ENCODE data around the gene FAIM. TPM values are rescaled to one million over a fixed set of nuclear protein-coding genes. Genes with fewer than 3 reads are reported as not detected.

FAIM gene
- total and polyA plus RNA-seq, 12 donors, result 1.5 to 15.7 (median 2.8) TPM

DNA sequence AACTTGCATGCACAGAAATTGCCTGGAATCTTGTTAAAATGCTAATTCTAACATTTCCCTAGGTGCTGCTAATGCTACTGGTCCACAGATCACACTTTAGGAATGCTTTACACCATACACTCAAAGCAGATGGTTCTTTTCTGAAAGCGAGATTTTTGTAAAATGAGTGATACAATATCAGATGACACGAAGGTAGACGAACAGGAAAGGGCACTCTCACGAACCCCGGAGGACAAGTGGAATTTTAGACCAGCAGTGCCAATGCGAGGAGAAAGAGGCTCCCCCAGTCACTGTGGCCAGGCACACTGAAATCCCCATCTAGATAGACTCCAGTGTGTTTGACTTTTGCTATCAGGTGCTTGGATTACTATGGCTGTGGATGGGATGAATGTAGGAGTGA, 21.0 kb downstream of the FAIM start:
- WGBS, 2 donors, result 73 to 81% methylated on average over 6 of the region's 6 CpGs
- TF ChIP-seq, protein P1, sequence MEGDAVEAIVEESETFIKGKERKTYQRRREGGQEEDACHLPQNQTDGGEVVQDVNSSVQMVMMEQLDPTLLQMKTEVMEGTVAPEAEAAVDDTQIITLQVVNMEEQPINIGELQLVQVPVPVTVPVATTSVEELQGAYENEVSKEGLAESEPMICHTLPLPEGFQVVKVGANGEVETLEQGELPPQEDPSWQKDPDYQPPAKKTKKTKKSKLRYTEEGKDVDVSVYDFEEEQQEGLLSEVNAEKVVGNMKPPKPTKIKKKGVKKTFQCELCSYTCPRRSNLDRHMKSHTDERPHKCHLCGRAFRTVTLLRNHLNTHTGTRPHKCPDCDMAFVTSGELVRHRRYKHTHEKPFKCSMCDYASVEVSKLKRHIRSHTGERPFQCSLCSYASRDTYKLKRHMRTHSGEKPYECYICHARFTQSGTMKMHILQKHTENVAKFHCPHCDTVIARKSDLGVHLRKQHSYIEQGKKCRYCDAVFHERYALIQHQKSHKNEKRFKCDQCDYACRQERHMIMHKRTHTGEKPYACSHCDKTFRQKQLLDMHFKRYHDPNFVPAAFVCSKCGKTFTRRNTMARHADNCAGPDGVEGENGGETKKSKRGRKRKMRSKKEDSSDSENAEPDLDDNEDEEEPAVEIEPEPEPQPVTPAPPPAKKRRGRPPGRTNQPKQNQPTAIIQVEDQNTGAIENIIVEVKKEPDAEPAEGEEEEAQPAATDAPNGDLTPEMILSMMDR (IDR thresholded peaks at IDR 0.05), result no peak
- no peaks in the 10 kb centered on the region for H3K4me1 ChIP-seq
- no peak overlapping the region for H3K27ac ChIP-seq
- DNase-seq (no peak), ATAC-seq (no peak)
- intact Hi-C loops (cut with DNase I), result no loop called here
- no peak overlapping the region for H3K4me3 ChIP-seq
- no peaks in the 10 kb centered on the region for H3K9me3 ChIP-seq
- H3K27me3 ChIP-seq, result no peaks in the 10 kb centered on the region
- peaks cover 0 to 65% (median 9%) of the 10 kb centered on the region in 9 donors for H3K36me3 ChIP-seq

GRCh38 chr3:138638641-138639040, 30.1 kb downstream of the FAIM start:
- no peak overlapping the region for H3K4me3 ChIP-seq
- H3K4me1 ChIP-seq, result no peaks in the 10 kb centered on the region
- DNase-seq (no peak), ATAC-seq (no peak)
- peaks cover 0 to 27% (median 15%) of the 10 kb centered on the region in 11 donors for H3K9me3 ChIP-seq
- H3K27me3 ChIP-seq, result no peaks in the 10 kb centered on the region
- H3K36me3 ChIP-seq, result peaks cover 0 to 8% (median 0%) of the 10 kb centered on the region in 9 donors
- TF ChIP-seq, protein P1 (IDR thresholded peaks at IDR 0.05), result no peak
- 93% methylated on average over 2 of the region's 2 CpGs for WGBS, 2 donors
- no peak overlapping the region for H3K27ac ChIP-seq
- intact Hi-C loops (cut with DNase I), result no loop called here

DNA sequence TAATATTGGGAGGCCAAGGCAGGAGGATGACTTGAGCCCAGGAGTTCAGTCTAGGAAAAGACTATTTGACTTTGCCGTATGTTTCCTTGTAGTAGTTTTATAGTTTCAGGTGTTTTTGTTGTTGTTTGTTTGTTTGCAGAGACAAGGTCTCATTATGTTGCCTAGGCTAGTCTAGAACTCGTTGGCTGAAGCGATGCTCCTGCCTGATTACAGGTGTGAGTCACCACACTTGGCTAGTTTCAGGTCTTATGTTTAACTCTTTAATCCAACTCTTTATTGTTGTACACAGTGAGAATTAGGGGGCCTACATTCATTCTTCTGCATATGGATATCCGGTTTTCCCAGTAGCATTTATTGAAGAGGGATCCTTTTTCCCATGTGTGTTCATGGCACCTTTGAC, 32.0 kb downstream of the FAIM start:
- TF ChIP-seq, protein P1 (IDR thresholded peaks at IDR 0.05), result no peak
- H3K27ac ChIP-seq, result no peak overlapping the region
- H3K4me3 ChIP-seq, result no peak overlapping the region
- H3K9me3 ChIP-seq, result peaks cover 0 to 46% (median 31%) of the 10 kb centered on the region in 11 donors
- H3K4me1 ChIP-seq, result no peaks in the 10 kb centered on the region
- intact Hi-C loops (cut with DNase I), result no loop called here
- H3K27me3 ChIP-seq, result no peaks in the 10 kb centered on the region
- 76 to 79% methylated on average over 4 of the region's 4 CpGs for WGBS, 2 donors
- no peaks in the 10 kb centered on the region for H3K36me3 ChIP-seq
- DNase-seq (no peak), ATAC-seq (no peak)

GRCh38 chr3:138642226-138642926, 33.8 kb downstream of the FAIM start:
- 84 to 89% methylated on average over 4 of the region's 4 CpGs for WGBS, 2 donors
- DNase-seq, result no peak
- peaks cover 0 to 64% (median 49%) of the 10 kb centered on the region in 11 donors for H3K9me3 ChIP-seq
- intact Hi-C loops (cut with DNase I), result no loop called here
- no peak overlapping the region for H3K27ac ChIP-seq
- H3K36me3 ChIP-seq, result no peaks in the 10 kb centered on the region
- H3K4me3 ChIP-seq, result no peak overlapping the region
- TF ChIP-seq, protein P1 (IDR thresholded peaks at IDR 0.05), result no peak
- H3K4me1 ChIP-seq, result no peaks in the 10 kb centered on the region
- no peak for ATAC-seq
- H3K27me3 ChIP-seq, result no peaks in the 10 kb centered on the region

Data from heart right ventricle (tissue), 16 donors.